GM12878 (cell line): ENCODE results near the gene UBE3D. TPM values are rescaled to one million over a fixed set of nuclear protein-coding genes. Genes with fewer than 3 reads are reported as not detected.

Experiments
- ATAC-seq: fragments of 200-7000 bp; cut with Tn5 transposase; 3 replicates; pipeline ENCODE4 v1.9.1; 2020; ENCODE audit warnings: mild to moderate bottlenecking, moderate library complexity
- BruUV-seq: library from RNA; stranded (reverse); fragments of 400-500 nt; replicated peaks from 2 replicates; lab custom pipeline; 2021; lab: Mats Ljungman, UMichigan
- CTCF ChIA-PET: fragments of 300-600 bp; sonication (Branson Sonifier 250); formaldehyde crosslinking; extraction: SDS; loops from one replicate; lab custom pipeline; 2021; ENCODE audit warnings: inconsistent platforms; lab: Yijun Ruan, JAX
- POLR2A ChIA-PET: fragments of 350-600 bp; formaldehyde crosslinking; extraction: SDS; loops from one replicate; lab custom pipeline; 2021; ENCODE audit warnings: inconsistent platforms; lab: Charles Lee
- RAD21 ChIA-PET: fragments of 300-600 bp; sonication (Branson Sonifier 250); formaldehyde crosslinking; loops from one replicate; lab custom pipeline; 2023; ENCODE audit warnings: antibody characterized with exemption; ENCODE audit not compliant: unreplicated experiment; lab: Charles Lee
- SMC1A ChIA-PET: fragments of 300-600 bp; sonication (Branson Sonifier 250); formaldehyde crosslinking; loops from one replicate; lab custom pipeline; 2023; ENCODE audit not compliant: unreplicated experiment, uncharacterized antibody; lab: Charles Lee
- DNase-seq: peaks from one replicate; pipeline ENCODE4 v3.0.0-alpha.2; 2011; ENCODE audit warnings: low read depth, low spot score
- FAIRE-seq: peaks from 3 replicates; lab custom pipeline; 2011; peaks lifted over from hg19 to GRCh38; lab: Jason Lieb, UNC
- H2AFZ ChIP-seq: 2 replicates; pipeline ENCODE4 v1.6.0; 2011; ENCODE audit warnings: low read depth, low read length, control low read depth; ENCODE audit not compliant: control insufficient read depth
- H3K27ac ChIP-seq: 2 replicates; pipeline ENCODE4 v1.5.1; 2011; ENCODE audit warnings: control low read depth; ENCODE audit not compliant: control insufficient read depth, insufficient read depth
- H3K27me3 ChIP-seq, 2 experiments: replicated peaks in 1 of 2; 2 replicates each; pipeline versions ENCODE4 v1.6.0 to v1.6.1; 2011; ENCODE audit warnings: low read length in 1 of 2; ENCODE audit not compliant: control insufficient read depth in 2 of 2, insufficient read depth in 2 of 2
- H3K36me3 ChIP-seq, 2 experiments: 2 replicates each; pipeline ENCODE4 v1.5.1; 2011; ENCODE audit warnings: low read length in 1 of 2; ENCODE audit not compliant: control insufficient read depth in 2 of 2, insufficient read depth in 2 of 2
- H3K4me1 ChIP-seq: 2 replicates; pipeline ENCODE4 v1.6.1; 2011; ENCODE audit warnings: mild to moderate bottlenecking, low read length, moderate library complexity, mixed read lengths; ENCODE audit not compliant: control insufficient read depth, insufficient read depth
- H3K4me2 ChIP-seq: 2 replicates; pipeline ENCODE4 v1.6.0; 2011; ENCODE audit warnings: control low read depth; ENCODE audit not compliant: control insufficient read depth, insufficient read depth
- H3K4me3 ChIP-seq: fragments of 200-600 bp; sonication (generic); 2 replicates; pipeline ENCODE4 v1.5.1; 2016
- H3K79me2 ChIP-seq: 2 replicates; pipeline ENCODE4 v1.6.0; 2011; ENCODE audit warnings: low read length; ENCODE audit not compliant: control insufficient read depth, insufficient read depth
- H3K9ac ChIP-seq: 2 replicates; pipeline ENCODE4 v1.8.0; 2011; ENCODE audit warnings: low read length, control low read depth, mixed read lengths; ENCODE audit not compliant: control insufficient read depth, insufficient read depth
- H3K9me3 ChIP-seq: replicated peaks from 3 replicates; pipeline ENCODE4 v1.5.1; 2011; ENCODE audit warnings: mild to moderate bottlenecking, low read length; ENCODE audit not compliant: control insufficient read depth, insufficient read depth
- H4K20me1 ChIP-seq: 2 replicates; pipeline ENCODE4 v1.6.0; 2011; ENCODE audit not compliant: control insufficient read depth, insufficient read depth
- FOXK2 ChIP-seq: fragments of 450-650 bp; IDR thresholded peaks from 2 replicates; pipeline ENCODE4 v1.6.1; 2017; ENCODE audit warnings: mild to moderate bottlenecking, moderate library complexity
- FOXM1 ChIP-seq: IDR thresholded peaks from 2 replicates; pipeline ENCODE4 v1.6.1; 2012; ENCODE audit warnings: low read depth, mild to moderate bottlenecking, inconsistent platforms, low read length, moderate library complexity
- HDAC2 ChIP-seq: fragments of 200-600 bp; sonication (generic); IDR thresholded peaks from 2 replicates; pipeline ENCODE4 v1.6.1; 2017
- HDAC6 ChIP-seq: fragments of 200-600 bp; sonication (generic); IDR thresholded peaks from one replicate; pipeline ENCODE4 v1.8.0; 2017; ENCODE audit warnings: antibody characterized with exemption; ENCODE audit not compliant: unreplicated experiment
- NFIC ChIP-seq: IDR thresholded peaks from 2 replicates; pipeline ENCODE4 v1.6.1; 2012; ENCODE audit warnings: low read depth, mild to moderate bottlenecking, inconsistent platforms, low read length, moderate library complexity
- POLR2AphosphoS2 ChIP-seq: IDR thresholded peaks from 2 replicates; pipeline ENCODE4 v1.6.1; 2011; ENCODE audit warnings: low read depth, mild to moderate bottlenecking, low read length, improper control_type of control experiment, moderate library complexity
- POLR2AphosphoS5 ChIP-seq: IDR thresholded peaks from 2 replicates; pipeline ENCODE4 v1.6.1; 2011; ENCODE audit warnings: mild to moderate bottlenecking, low read length, inconsistent platforms
- SIX5 ChIP-seq: IDR thresholded peaks from 2 replicates; pipeline ENCODE4 v1.6.1; 2011; ENCODE audit warnings: mild to moderate bottlenecking, low read depth, low read length, moderate library complexity; ENCODE audit not compliant: severe bottlenecking
- SREBF2 ChIP-seq: IDR thresholded peaks from 2 replicates; pipeline ENCODE4 v1.6.1; 2012; ENCODE audit warnings: mild to moderate bottlenecking, low read length
- TBL1XR1 ChIP-seq: IDR thresholded peaks from 2 replicates; pipeline ENCODE4 v1.6.1; 2012; ENCODE audit warnings: low read depth, low read length, improper control_type of control experiment
- TCF3 ChIP-seq: IDR thresholded peaks from 2 replicates; pipeline ENCODE4 v1.6.1; 2012; ENCODE audit warnings: low read depth, mild to moderate bottlenecking, low read length, borderline replicate concordance; ENCODE audit not compliant: insufficient read depth
- WGBS: methylation state at CpG from one replicate; pipeline ENCODE4 v1.1.6; 2016; ENCODE audit warnings: low lambda C conversion rate; ENCODE audit not compliant: insufficient replicate concordance, insufficient coverage; ENCODE audit errors: missing lambda C conversion rate; 5-methylcytosine and 5-hydroxymethylcytosine counted together
- in situ Hi-C: fragments of 300-500 bp; cut with MboI; formaldehyde crosslinking; loops from 9 replicates; pipeline ENCODE4 v1.14.3; 2018; ENCODE audit warnings: mixed read lengths
- intact Hi-C: fragments of 100-400 bp; cut with micrococcal nuclease; formaldehyde crosslinking; loops from one replicate; pipeline ENCODE4 v1.14.2; 2022; ENCODE audit not compliant: unreplicated experiment
- polyA plus RNA-seq, 11 experiments: library from polyadenylated mRNA; depleted of rRNA in 4 of 11; unstranded in 6 of 11; stranded (reverse) in 5 of 11; fragments of >200 nt; fragmentation: Nextera tagmentation in 4 of 11; fragmentation: Illumina TruSeq in 1 of 11; extraction: Ambion mirVana in 4 of 11; extraction: Trizol in 1 of 11; gene quantifications; 1 replicate in 1 of 11; 2 replicates in 10 of 11; pipeline versions ENCODE4 v1.2.1 to v1.2.3, GENCODE V29; 2011 to 2016; ENCODE audit warnings: inconsistent platforms in 2 of 11, missing spikeins in 2 of 11, low read depth in 1 of 11
- total RNA-seq, 4 experiments: library from RNA; depleted of rRNA in 3 of 4; stranded (reverse); fragments of >200 nt in 3 of 4; fragmentation: Illumina TruSeq in 1 of 4; extraction: Trizol in 1 of 4; gene quantifications; 2 replicates each; pipeline versions ENCODE4 v1.2.1 to v1.2.3, GENCODE V29; 2013 to 2021
- TF ChIP-seq, protein P1 (sequence below): IDR thresholded peaks from 2 replicates; pipeline ENCODE4 v1.6.1; 2012; ENCODE audit warnings: low read length, inconsistent platforms
- TF ChIP-seq, protein P2 (sequence below): fragments of 450-650 bp; IDR thresholded peaks from 2 replicates; pipeline ENCODE4 v1.6.1; 2017; ENCODE audit warnings: low read depth, mild to moderate bottlenecking, moderate library complexity
- TF ChIP-seq, protein P3 (sequence below): fragments of 150-350 bp; IDR thresholded peaks from 2 replicates; pipeline ENCODE4 v1.6.1; 2016; ENCODE audit warnings: low read depth, low read length

The UBE3D gene
- total and polyA plus RNA-seq, 10 of the 15 experiments (the other 5 are each of a cell fraction or from before 2014, with no cell fraction given) = 4.3 to 9.0 (median 7.5) TPM

DNA sequence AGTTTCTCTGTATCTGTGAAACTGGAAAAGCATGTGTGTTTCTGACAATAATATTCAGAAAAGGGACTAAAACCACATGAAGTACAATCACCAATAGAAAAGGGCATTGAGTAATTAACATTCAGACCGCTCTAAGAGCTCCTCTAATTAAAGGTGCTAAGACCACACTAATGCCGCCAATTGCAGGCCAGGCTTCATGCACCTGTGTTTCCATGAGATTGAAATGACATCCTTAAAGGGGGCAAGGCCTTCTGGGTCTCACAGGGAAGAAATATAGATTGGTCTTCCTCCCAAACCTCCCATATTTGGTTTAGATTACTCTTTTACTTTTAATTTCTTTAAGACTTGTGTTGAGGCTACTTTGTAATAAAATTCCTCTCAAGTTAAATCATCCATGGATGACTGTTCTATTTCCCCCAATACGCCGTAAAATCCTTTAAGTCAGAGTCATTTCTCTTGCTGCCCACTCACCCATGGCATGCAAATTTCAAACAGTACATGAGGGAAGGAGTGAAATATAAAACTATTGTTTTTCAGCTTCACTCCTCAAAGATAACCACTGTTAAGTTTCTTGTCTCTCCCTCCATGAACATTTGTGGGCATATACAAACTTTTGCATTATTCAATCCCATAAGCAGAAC, 110.6 kb downstream of the UBE3D start (continued):
- TF ChIP-seq, protein P1, sequence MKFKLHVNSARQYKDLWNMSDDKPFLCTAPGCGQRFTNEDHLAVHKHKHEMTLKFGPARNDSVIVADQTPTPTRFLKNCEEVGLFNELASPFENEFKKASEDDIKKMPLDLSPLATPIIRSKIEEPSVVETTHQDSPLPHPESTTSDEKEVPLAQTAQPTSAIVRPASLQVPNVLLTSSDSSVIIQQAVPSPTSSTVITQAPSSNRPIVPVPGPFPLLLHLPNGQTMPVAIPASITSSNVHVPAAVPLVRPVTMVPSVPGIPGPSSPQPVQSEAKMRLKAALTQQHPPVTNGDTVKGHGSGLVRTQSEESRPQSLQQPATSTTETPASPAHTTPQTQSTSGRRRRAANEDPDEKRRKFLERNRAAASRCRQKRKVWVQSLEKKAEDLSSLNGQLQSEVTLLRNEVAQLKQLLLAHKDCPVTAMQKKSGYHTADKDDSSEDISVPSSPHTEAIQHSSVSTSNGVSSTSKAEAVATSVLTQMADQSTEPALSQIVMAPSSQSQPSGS = no peak
- TF ChIP-seq HDAC6 = no peak
- no peak for TF ChIP-seq SIX5

DNA sequence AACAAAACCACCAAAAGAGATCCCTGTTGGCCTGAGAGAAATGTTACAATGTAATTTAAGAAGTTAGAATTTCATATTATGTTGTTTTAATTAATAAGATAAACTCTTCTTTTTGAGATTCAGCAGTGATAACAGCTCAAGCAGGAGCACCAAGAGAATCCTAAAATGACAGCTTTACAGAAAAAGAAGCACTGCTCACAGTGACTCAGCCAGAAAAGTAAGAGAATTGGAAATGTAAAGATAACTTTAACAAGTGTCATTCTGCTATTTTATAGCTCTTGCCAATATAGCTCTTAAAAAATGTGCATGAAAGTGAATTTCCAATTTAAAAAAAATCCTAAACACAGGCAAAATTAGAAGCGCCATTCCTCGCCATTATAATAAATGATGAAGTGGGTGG, 111.3 kb downstream of the UBE3D start:
- no peak overlapping the region for H3K4me2 ChIP-seq

More for the DNA sequence above, 111.3 kb downstream of the UBE3D start:
- Histone ChIP-seq H3K9me3 (no peaks in the 10 kb centered on the region), H2AFZ (no peak overlapping the region), H3K4me3 (no peak overlapping the region), H3K36me3 (no peaks in the 10 kb centered on the region), H3K79me2 (no peaks in the 10 kb centered on the region), H4K20me1 (no peaks in the 10 kb centered on the region), H3K27ac (no peak overlapping the region), H3K27me3 (no peaks in the 10 kb centered on the region), H3K9ac (no peak overlapping the region), H3K4me1 (peaks cover 11% of the 10 kb centered on the region)
- POLR2A ChIA-PET = no interaction called here
- 97% methylated on average over 2 of the region's 2 CpGs for WGBS
- DNase-seq (no peak), ATAC-seq (no peak), FAIRE-seq (no peak)
- SMC1A ChIA-PET = interaction anchor here (1.0 kb wide), 1 partner anchor 10 kb away, joined by 3 read pairs; no protein-coding TSS in a partner anchor
- intact Hi-C loops = no loop called here
- RAD21 ChIA-PET = no interaction called here
- BruUV-seq = no TSS peak
- CTCF ChIA-PET = interaction anchor here (0.5 to 1.1 kb wide), 2 partner anchors 21 to 62 kb away, joined by 3 to 4 read pairs; no protein-coding TSS in a partner anchor
- TF ChIP-seq POLR2AphosphoS2 (no peak), NFIC (no peak), TCF3 (no peak), HDAC6 (no peak), HDAC2 (no peak), SIX5 (no peak), FOXK2 (no peak), SREBF2 (no peak), FOXM1 (no peak), TBL1XR1 (no peak), POLR2AphosphoS5 (no peak)
- TF ChIP-seq, protein P2, sequence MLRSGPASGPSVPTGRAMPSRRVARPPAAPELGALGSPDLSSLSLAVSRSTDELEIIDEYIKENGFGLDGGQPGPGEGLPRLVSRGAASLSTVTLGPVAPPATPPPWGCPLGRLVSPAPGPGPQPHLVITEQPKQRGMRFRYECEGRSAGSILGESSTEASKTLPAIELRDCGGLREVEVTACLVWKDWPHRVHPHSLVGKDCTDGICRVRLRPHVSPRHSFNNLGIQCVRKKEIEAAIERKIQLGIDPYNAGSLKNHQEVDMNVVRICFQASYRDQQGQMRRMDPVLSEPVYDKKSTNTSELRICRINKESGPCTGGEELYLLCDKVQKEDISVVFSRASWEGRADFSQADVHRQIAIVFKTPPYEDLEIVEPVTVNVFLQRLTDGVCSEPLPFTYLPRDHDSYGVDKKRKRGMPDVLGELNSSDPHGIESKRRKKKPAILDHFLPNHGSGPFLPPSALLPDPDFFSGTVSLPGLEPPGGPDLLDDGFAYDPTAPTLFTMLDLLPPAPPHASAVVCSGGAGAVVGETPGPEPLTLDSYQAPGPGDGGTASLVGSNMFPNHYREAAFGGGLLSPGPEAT = no peak
- TF ChIP-seq, protein P3, sequence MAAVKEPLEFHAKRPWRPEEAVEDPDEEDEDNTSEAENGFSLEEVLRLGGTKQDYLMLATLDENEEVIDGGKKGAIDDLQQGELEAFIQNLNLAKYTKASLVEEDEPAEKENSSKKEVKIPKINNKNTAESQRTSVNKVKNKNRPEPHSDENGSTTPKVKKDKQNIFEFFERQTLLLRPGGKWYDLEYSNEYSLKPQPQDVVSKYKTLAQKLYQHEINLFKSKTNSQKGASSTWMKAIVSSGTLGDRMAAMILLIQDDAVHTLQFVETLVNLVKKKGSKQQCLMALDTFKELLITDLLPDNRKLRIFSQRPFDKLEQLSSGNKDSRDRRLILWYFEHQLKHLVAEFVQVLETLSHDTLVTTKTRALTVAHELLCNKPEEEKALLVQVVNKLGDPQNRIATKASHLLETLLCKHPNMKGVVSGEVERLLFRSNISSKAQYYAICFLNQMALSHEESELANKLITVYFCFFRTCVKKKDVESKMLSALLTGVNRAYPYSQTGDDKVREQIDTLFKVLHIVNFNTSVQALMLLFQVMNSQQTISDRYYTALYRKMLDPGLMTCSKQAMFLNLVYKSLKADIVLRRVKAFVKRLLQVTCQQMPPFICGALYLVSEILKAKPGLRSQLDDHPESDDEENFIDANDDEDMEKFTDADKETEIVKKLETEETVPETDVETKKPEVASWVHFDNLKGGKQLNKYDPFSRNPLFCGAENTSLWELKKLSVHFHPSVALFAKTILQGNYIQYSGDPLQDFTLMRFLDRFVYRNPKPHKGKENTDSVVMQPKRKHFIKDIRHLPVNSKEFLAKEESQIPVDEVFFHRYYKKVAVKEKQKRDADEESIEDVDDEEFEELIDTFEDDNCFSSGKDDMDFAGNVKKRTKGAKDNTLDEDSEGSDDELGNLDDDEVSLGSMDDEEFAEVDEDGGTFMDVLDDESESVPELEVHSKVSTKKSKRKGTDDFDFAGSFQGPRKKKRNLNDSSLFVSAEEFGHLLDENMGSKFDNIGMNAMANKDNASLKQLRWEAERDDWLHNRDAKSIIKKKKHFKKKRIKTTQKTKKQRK = no peak
- in situ Hi-C loops = no loop called here
